Trophoblast cell (in vitro differentiated cells and primary cell): ENCODE measurements around the gene LINGO3.
A peak's percentile ranks its signal among the peaks of the same experiment; 100 is the strongest.

Experiments
- DNase-seq, 2 donors: peaks; one replicate each; pipeline ENCODE4 v3.0.0-alpha.2; 2016
- H2AFZ ChIP-seq: 2 replicates; pipeline ENCODE4 v1.6.1; 2013; ENCODE audit warnings: low read length, moderate library complexity, mild to moderate bottlenecking; ENCODE audit not compliant: insufficient read depth, poor library complexity
- H2AK5ac ChIP-seq: 2 replicates; pipeline ENCODE4 v1.6.1; 2013; ENCODE audit warnings: mild to moderate bottlenecking, low read length
- H2BK120ac ChIP-seq: 2 replicates; pipeline ENCODE4 v1.6.1; 2013; ENCODE audit warnings: low read length, mild to moderate bottlenecking, moderate library complexity; ENCODE audit not compliant: insufficient read depth, poor library complexity
- H2BK12ac ChIP-seq: 2 replicates; pipeline ENCODE4 v1.6.1; 2013; ENCODE audit warnings: mild to moderate bottlenecking, low read length, moderate library complexity
- H2BK5ac ChIP-seq: 2 replicates; pipeline ENCODE4 v1.6.1; 2013; ENCODE audit warnings: low read length, low read depth, moderate library complexity, mild to moderate bottlenecking; ENCODE audit not compliant: poor library complexity
- H3K14ac ChIP-seq: 2 replicates; pipeline ENCODE4 v1.6.1; 2013; ENCODE audit warnings: mild to moderate bottlenecking, low read length
- H3K18ac ChIP-seq: 2 replicates; pipeline ENCODE4 v1.6.1; 2013; ENCODE audit warnings: mild to moderate bottlenecking, low read length
- H3K23ac ChIP-seq: 2 replicates; pipeline ENCODE4 v1.6.1; 2013; ENCODE audit warnings: low read length
- H3K27ac ChIP-seq: 2 replicates; pipeline ENCODE4 v1.5.1; 2013; ENCODE audit warnings: low read depth, mild to moderate bottlenecking, inconsistent platforms, low read length, moderate library complexity
- H3K27me3 ChIP-seq: 2 replicates; pipeline ENCODE4 v1.6.1; 2013; ENCODE audit warnings: inconsistent platforms, mild to moderate bottlenecking, low read length, moderate library complexity; ENCODE audit not compliant: insufficient read depth
- H3K36me3 ChIP-seq, 2 experiments: 1 replicate in 1 of 2; 2 replicates in 1 of 2; pipeline ENCODE4 v1.6.1; 2013; ENCODE audit warnings: low read length in 2 of 2, mild to moderate bottlenecking in 2 of 2, moderate library complexity in 1 of 2; ENCODE audit not compliant: insufficient read depth in 2 of 2, control insufficient read depth in 1 of 2
- H3K4ac ChIP-seq: 2 replicates; pipeline ENCODE4 v1.6.1; 2013; ENCODE audit warnings: low read depth, mild to moderate bottlenecking, low read length, moderate library complexity
- H3K4me1 ChIP-seq, 2 experiments: 1 replicate in 1 of 2; 2 replicates in 1 of 2; pipeline ENCODE4 v1.6.1; 2013; ENCODE audit warnings: low read length in 2 of 2, mild to moderate bottlenecking in 2 of 2, moderate library complexity in 1 of 2; ENCODE audit not compliant: insufficient read depth in 2 of 2, control insufficient read depth in 1 of 2
- H3K4me2 ChIP-seq: 2 replicates; pipeline ENCODE4 v1.6.1; 2013; ENCODE audit warnings: inconsistent platforms, mild to moderate bottlenecking, low read length, moderate library complexity
- H3K4me3 ChIP-seq: 2 replicates; pipeline ENCODE4 v1.5.1; 2013; ENCODE audit warnings: mild to moderate bottlenecking, low read depth, low read length, inconsistent platforms
- H3K79me1 ChIP-seq: one replicate; pipeline ENCODE4 v1.6.1; 2013; ENCODE audit warnings: low read length
- H3K79me2 ChIP-seq: 2 replicates; pipeline ENCODE4 v1.6.1; 2013; ENCODE audit warnings: low read length, mild to moderate bottlenecking; ENCODE audit not compliant: control insufficient read depth, insufficient read depth, poor library complexity
- H3K9ac ChIP-seq: 2 replicates; pipeline ENCODE4 v1.6.1; 2013; ENCODE audit warnings: mild to moderate bottlenecking, low read length
- H3K9me3 ChIP-seq: 2 replicates; pipeline ENCODE4 v1.6.1; 2013; ENCODE audit warnings: low read depth, mild to moderate bottlenecking, control low read depth, inconsistent platforms, low read length; ENCODE audit not compliant: insufficient read depth
- H4K12ac ChIP-seq: 2 replicates; pipeline ENCODE4 v1.6.1; 2013; ENCODE audit warnings: low read depth, mild to moderate bottlenecking, low read length, moderate library complexity
- H4K8ac ChIP-seq: 2 replicates; pipeline ENCODE4 v1.6.1; 2013; ENCODE audit warnings: low read depth, mild to moderate bottlenecking, low read length, moderate library complexity
- H4K91ac ChIP-seq: one replicate; pipeline ENCODE4 v1.6.1; 2013; ENCODE audit warnings: low read depth, mild to moderate bottlenecking, low read length, moderate library complexity
- WGBS: extraction: QIAGEN DNeasy Blood & Tissue Kit; methylation state at CpG from one replicate; pipeline ENCODE4 v1.1.7; 2013; ENCODE audit warnings: missing lambda C conversion rate; ENCODE audit not compliant: insufficient read length, insufficient coverage; ENCODE audit errors: extremely low coverage; 5-methylcytosine and 5-hydroxymethylcytosine counted together

The LINGO3 gene

GRCh38 chr19:2329501-2329916, 21.6 kb upstream of the LINGO3 start:
- Histone ChIP-seq H2BK5ac (no peak overlapping the region), H3K4me3 (peak overlapping the region; percentile 54), H3K14ac (no peak overlapping the region), H3K4me2 (peak overlapping the region; percentile 100), H3K23ac (no peak overlapping the region), H4K8ac (no peak overlapping the region), H3K9ac (no peak overlapping the region), H3K9me3 (no peaks in the 10 kb centered on the region), H3K4ac (peak overlapping the region; percentile 7), H2BK12ac (no peak overlapping the region), H4K91ac (no peak overlapping the region), H3K79me1 (peaks cover 8% of the 10 kb centered on the region), H3K36me3 (peaks cover 16 to 17% of the 10 kb centered on the region in 2 experiments), H3K27ac (no peak overlapping the region), H3K18ac (no peak overlapping the region), H2AK5ac (peak overlapping the region; percentile 82), H2AFZ (no peak overlapping the region), H2BK120ac (no peak overlapping the region), H4K12ac (peak overlapping the region; percentile 63), H3K4me1 (peaks cover 8 to 19% of the 10 kb centered on the region in 2 experiments), H3K27me3 (no peaks in the 10 kb centered on the region), H3K79me2 (peaks cover 10% of the 10 kb centered on the region)
- WGBS: no CpG with 5 or more reads among the region's 13 CpGs
- DNase-seq: no peak

GRCh38 chr19:2329149-2329478, 21.2 kb upstream of the LINGO3 start:
- Histone ChIP-seq H3K18ac (peak overlapping the region; percentile 60), H3K4me2 (peak overlapping the region; percentile 100), H3K4me3 (peak overlapping the region; percentile 99), H3K4me1 (peaks cover 8 to 19% of the 10 kb centered on the region in 2 experiments), H4K12ac (peak overlapping the region; percentile 63), H3K9me3 (no peaks in the 10 kb centered on the region), H2BK12ac (no peak overlapping the region), H3K36me3 (peaks cover 19% of the 10 kb centered on the region in 2 experiments), H3K79me2 (peaks cover 10% of the 10 kb centered on the region), H4K8ac (peak overlapping the region; percentile 67), H3K14ac (peak overlapping the region; percentile 71), H3K79me1 (peaks cover 8% of the 10 kb centered on the region), H2AK5ac (peak overlapping the region; percentile 82), H2BK120ac (peak overlapping the region; percentile 77), H3K23ac (no peak overlapping the region), H3K9ac (peak overlapping the region; percentile 97), H4K91ac (peak overlapping the region; percentile 81), H3K4ac (peak overlapping the region; percentile 98), H3K27me3 (no peaks in the 10 kb centered on the region), H2BK5ac (peak overlapping the region; percentile 13), H3K27ac (no peak overlapping the region), H2AFZ (peak overlapping the region; percentile 80)
- no CpG with 5 or more reads among the region's 16 CpGs for WGBS
- no peak for DNase-seq

DNA sequence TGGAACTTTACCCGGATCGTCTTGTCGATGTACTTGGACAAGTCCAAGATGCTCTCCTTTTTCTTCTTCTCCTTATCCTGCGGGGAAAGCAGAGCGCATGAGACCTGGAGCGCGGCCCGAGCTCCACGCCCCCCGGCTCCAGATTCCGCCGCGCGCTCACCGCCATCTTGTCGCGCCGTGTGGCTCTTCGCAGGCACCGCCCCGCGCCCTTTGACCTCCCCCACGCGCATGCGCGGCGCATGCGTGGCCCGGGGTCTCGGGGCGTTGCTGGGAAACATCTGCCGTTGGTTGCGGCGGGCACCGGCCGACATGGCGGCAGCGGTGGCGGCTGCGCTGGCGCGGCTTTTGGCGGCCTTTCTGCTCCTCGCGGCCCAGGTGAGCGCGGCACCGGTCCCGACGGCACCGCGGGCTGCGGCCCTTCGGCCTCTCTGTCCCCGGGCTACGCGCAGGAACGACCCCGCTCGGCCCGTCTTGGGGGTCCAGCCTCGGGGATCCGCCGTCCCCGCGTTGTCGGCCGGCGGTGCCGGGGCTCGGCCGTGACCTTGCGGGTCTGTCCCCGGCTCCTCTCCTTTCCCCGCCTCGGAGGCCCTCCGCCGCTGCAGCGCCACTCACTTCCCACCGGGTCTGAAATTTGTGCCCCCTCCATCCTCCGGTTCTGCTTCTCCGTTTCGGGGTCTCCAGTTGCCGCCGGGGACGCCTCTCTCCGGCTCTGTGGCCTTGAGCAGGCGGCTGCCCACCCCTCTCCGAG, 20.6 kb upstream of the LINGO3 start, which contains the start of the genes LSM7 and SPPL2B:
Gene LSM7 (minus strand): TSS at position 186 of the 748 bp plus-strand sequence. CDS start 20 bp downstream, at position 166.
Gene SPPL2B (plus strand): TSS at position 284 of the 748 bp plus-strand sequence. CDS start 26 bp downstream, at position 310.
- H3K4ac ChIP-seq: peak within 1 kb of the TSS; percentile 98
- peaks cover 8% of the 10 kb centered on the region for H3K79me1 ChIP-seq
- peak within 1 kb of the TSS; percentile 63 for H4K12ac ChIP-seq
- H2BK12ac ChIP-seq: no peak within 1 kb of the TSS
- peak within 1 kb of the TSS; percentile 82 for H2AK5ac ChIP-seq
- peak within 1 kb of the TSS; percentile 80 for H2AFZ ChIP-seq
- peak within 1 kb of the TSS; percentile 77 for H2BK120ac ChIP-seq
- H3K4me2 ChIP-seq: peak within 1 kb of the TSS; percentile 100
- peak within 1 kb of the TSS; percentile 72 for H3K18ac ChIP-seq
- peaks cover 24% of the 10 kb centered on the region in 2 experiments for H3K36me3 ChIP-seq
- DNase-seq: peak; percentile 90 to 97
- H3K27me3 ChIP-seq: no peaks in the 10 kb centered on the region
- H3K27ac ChIP-seq: peak within 1 kb of the TSS; percentile 55
- peak within 1 kb of the TSS; percentile 81 for H4K91ac ChIP-seq
- H4K8ac ChIP-seq: peak within 1 kb of the TSS; percentile 82
- H3K14ac ChIP-seq: peak within 1 kb of the TSS; percentile 71
- no CpG with 5 or more reads among the region's 89 CpGs for WGBS
- H3K23ac ChIP-seq: no peak within 1 kb of the TSS
- H3K9ac ChIP-seq: peak within 1 kb of the TSS; percentile 97
- H3K4me3 ChIP-seq: peak within 1 kb of the TSS; percentile 99
- peaks cover 10% of the 10 kb centered on the region for H3K79me2 ChIP-seq
- H3K9me3 ChIP-seq: no peaks in the 10 kb centered on the region
- peak within 1 kb of the TSS; percentile 13 for H2BK5ac ChIP-seq
- H3K4me1 ChIP-seq: peaks cover 8 to 19% of the 10 kb centered on the region in 2 experiments

DNA sequence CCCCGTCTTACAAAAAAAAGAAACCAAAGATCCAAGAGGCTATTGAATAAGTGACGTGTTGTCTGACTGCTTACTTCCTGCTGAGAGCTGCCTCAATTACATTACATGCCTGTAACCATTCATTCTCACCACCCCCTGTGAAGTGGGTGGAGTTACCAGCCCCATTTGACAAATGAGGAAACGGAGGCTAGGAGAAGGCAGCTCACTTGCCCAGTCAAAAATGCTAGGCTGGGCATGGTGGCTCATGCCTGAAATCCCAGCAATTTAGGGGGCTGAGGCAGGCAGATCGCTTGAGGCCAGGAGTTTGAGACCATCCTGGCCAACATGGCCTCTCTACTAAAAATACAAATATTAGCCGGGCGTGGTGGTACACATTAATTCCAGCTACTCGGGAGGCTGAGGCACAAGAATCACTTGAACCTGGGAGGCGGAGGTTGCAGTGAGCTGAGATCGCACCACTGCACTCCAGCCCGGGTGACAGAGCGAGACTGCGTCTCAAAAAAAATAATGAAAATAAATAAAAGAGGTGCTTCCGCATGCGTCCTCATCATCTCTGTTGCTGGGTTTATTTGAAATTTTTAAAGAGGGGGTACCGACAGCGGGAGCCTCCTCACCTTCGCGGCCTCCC, 19.9 kb upstream of the LINGO3 start:
- Histone ChIP-seq H3K79me1 (peaks cover 8% of the 10 kb centered on the region), H4K8ac (peak overlapping the region; percentile 82), H2AK5ac (no peak overlapping the region), H3K14ac (peak overlapping the region; percentile 33), H3K23ac (no peak overlapping the region), H4K91ac (peak overlapping the region; percentile 72), H3K27me3 (no peaks in the 10 kb centered on the region), H4K12ac (no peak overlapping the region), H3K9ac (peak overlapping the region; percentile 96), H3K79me2 (peaks cover 10% of the 10 kb centered on the region), H2BK12ac (no peak overlapping the region), H2BK5ac (no peak overlapping the region), H3K27ac (peak overlapping the region; percentile 55), H2AFZ (no peak overlapping the region), H3K18ac (peak overlapping the region; percentile 72), H3K36me3 (peaks cover 30% of the 10 kb centered on the region in 2 experiments), H3K4me2 (peak overlapping the region; percentile 100), H3K4me1 (peaks cover 8 to 19% of the 10 kb centered on the region in 2 experiments), H3K4me3 (peak overlapping the region; percentile 99), H3K4ac (peak overlapping the region; percentile 31), H2BK120ac (peak overlapping the region; percentile 15), H3K9me3 (no peaks in the 10 kb centered on the region)
- WGBS: no CpG with 5 or more reads among the region's 18 CpGs
- peak; percentile 33 to 59 for DNase-seq
